Endothelial cell of umbilical vein (primary cell): Measurements from ENCODE around the gene SERGEF. TPM values are rescaled to one million over a fixed set of nuclear protein-coding genes. Genes with fewer than 3 reads are reported as not detected.

Experiments
- BruUV-seq: library from RNA; stranded (reverse); fragments of 400-500 nt; replicated peaks from 2 replicates; lab custom pipeline; 2021; lab: Mats Ljungman, UMichigan
- CTCF ChIA-PET: fragments of 300-600, 350-600 bp; sonication (Branson Sonifier 250); formaldehyde crosslinking; loops from one replicate; lab custom pipeline; 2021; ENCODE audit warnings: antibody characterized with exemption, inconsistent platforms; lab: Charles Lee
- POLR2A ChIA-PET: fragments of 300-600, 350-600 bp; sonication (Branson Sonifier 250); formaldehyde crosslinking; loops from one replicate; lab custom pipeline; 2021; ENCODE audit warnings: antibody characterized with exemption, inconsistent platforms; lab: Charles Lee
- DNase-seq: peaks from one replicate; pipeline ENCODE4 v3.0.0-alpha.2; 2011; ENCODE audit warnings: low read depth, low spot score
- FAIRE-seq: peaks from 2 replicates; lab custom pipeline; 2011; peaks lifted over from hg19 to GRCh38; lab: Jason Lieb, UNC
- H2AFZ ChIP-seq: 2 replicates; pipeline ENCODE4 v1.6.0; 2012; ENCODE audit warnings: low read depth, low read length, control low read depth, inconsistent platforms
- H3K27ac ChIP-seq: 2 replicates; pipeline ENCODE4 v1.5.1; 2011; ENCODE audit warnings: low read depth, mild to moderate bottlenecking, control low read depth, low read length, moderate library complexity; ENCODE audit not compliant: insufficient read depth
- H3K27me3 ChIP-seq, 2 experiments: 2 replicates each; pipeline versions ENCODE4 v1.6.0 to v1.6.1; 2011; ENCODE audit warnings: low read length in 2 of 2, mixed read lengths in 1 of 2; ENCODE audit not compliant: control insufficient read depth in 2 of 2, insufficient read depth in 2 of 2
- H3K36me3 ChIP-seq, 2 experiments: 2 replicates in 1 of 2; 3 replicates in 1 of 2; pipeline ENCODE4 v1.5.1; 2011; ENCODE audit warnings: low read length in 2 of 2, mild to moderate bottlenecking in 1 of 2, moderate library complexity in 1 of 2; ENCODE audit not compliant: control insufficient read depth in 2 of 2, insufficient read depth in 2 of 2; ENCODE audit errors: extremely low read depth in 1 of 2
- H3K4me1 ChIP-seq: 3 replicates; pipeline ENCODE4 v1.5.1; 2011; ENCODE audit warnings: mild to moderate bottlenecking, low read length; ENCODE audit not compliant: control insufficient read depth, insufficient read depth; ENCODE audit errors: extremely low read depth
- H3K4me2 ChIP-seq: 2 replicates; pipeline ENCODE4 v1.6.1; 2011; ENCODE audit warnings: low read length, control low read depth, mixed read lengths; ENCODE audit not compliant: insufficient read depth
- H3K4me3 ChIP-seq, 3 experiments: fragments of 200-600 bp in 1 of 3; sonication (generic), shearing (Covaris generic) in 1 of 3; replicated peaks in 1 of 3; 2 replicates each; pipeline ENCODE4 v1.5.1; 2011 to 2016; ENCODE audit warnings: control low read depth in 3 of 3, low read length in 3 of 3, mild to moderate bottlenecking in 2 of 3, inconsistent platforms in 1 of 3, low read depth in 1 of 3, moderate library complexity in 1 of 3; ENCODE audit not compliant: insufficient read depth in 1 of 3
- H3K79me2 ChIP-seq: 2 replicates; pipeline ENCODE4 v1.6.0; 2012; ENCODE audit warnings: low read length, inconsistent platforms; ENCODE audit not compliant: control insufficient read depth, insufficient read depth
- H3K9ac ChIP-seq: replicated peaks from 2 replicates; pipeline ENCODE3; 2011; ENCODE audit warnings: low read length, control low read depth; ENCODE audit not compliant: insufficient read depth; ENCODE audit errors: extremely low read depth
- H3K9me1 ChIP-seq: replicated peaks from 3 replicates; pipeline ENCODE4 v1.6.0; 2011; ENCODE audit warnings: mild to moderate bottlenecking, low read length; ENCODE audit not compliant: control insufficient read depth, insufficient read depth; ENCODE audit errors: extremely low read depth
- H3K9me3 ChIP-seq: replicated peaks from 2 replicates; pipeline ENCODE4 v1.5.1; 2012; ENCODE audit warnings: low read length, inconsistent platforms; ENCODE audit not compliant: control insufficient read depth, insufficient read depth
- H4K20me1 ChIP-seq: replicated peaks from 2 replicates; pipeline ENCODE3; 2011; ENCODE audit warnings: mild to moderate bottlenecking, low read length; ENCODE audit not compliant: control insufficient read depth, insufficient read depth; ENCODE audit errors: extremely low read depth
- EZH2 ChIP-seq: IDR thresholded peaks from 2 replicates; pipeline ENCODE4 v1.6.1; 2012; ENCODE audit warnings: borderline replicate concordance, low read depth, mild to moderate bottlenecking, moderate library complexity, low read length, inconsistent platforms; ENCODE audit not compliant: severe bottlenecking
- FOS ChIP-seq: IDR thresholded peaks from 2 replicates; pipeline ENCODE4 v1.6.1; 2011; ENCODE audit warnings: mild to moderate bottlenecking, low read length, moderate library complexity, borderline replicate concordance; ENCODE audit not compliant: insufficient read depth
- GATA2 ChIP-seq: IDR thresholded peaks from 2 replicates; pipeline ENCODE4 v1.7.0; 2011; ENCODE audit warnings: low read depth, mild to moderate bottlenecking, moderate library complexity, mixed read lengths, low read length; ENCODE audit not compliant: insufficient read length, insufficient read depth
- JUN ChIP-seq: IDR thresholded peaks from 2 replicates; pipeline ENCODE4 v1.6.1; 2011; ENCODE audit warnings: borderline replicate concordance, low read depth; ENCODE audit not compliant: insufficient read length, insufficient read depth
- MYC ChIP-seq: IDR thresholded peaks from one replicate; pipeline ENCODE4 v1.6.1; 2011; ENCODE audit warnings: mild to moderate bottlenecking, low read depth, low read length
- POLR2A ChIP-seq: IDR thresholded peaks from 2 replicates; pipeline ENCODE4 v1.6.1; 2012; ENCODE audit warnings: low read depth, mild to moderate bottlenecking, control low read depth, low read length
- POLR2AphosphoS5 ChIP-seq: IDR thresholded peaks from 2 replicates; pipeline ENCODE4 v1.6.1; 2012; ENCODE audit warnings: low read depth, mild to moderate bottlenecking, control low read depth, low read length, moderate library complexity; ENCODE audit not compliant: insufficient read depth
- dilution Hi-C: fragments of 300-500 bp; cut with MboI; formaldehyde crosslinking; loops from one replicate; pipeline ENCODE4 v1.15.0; 2019; ENCODE audit warnings: low sequenced_read_pairs; ENCODE audit not compliant: extremely low pct_ligation_motif_present
- intact Hi-C: fragments of 100-400 bp; cut with micrococcal nuclease; formaldehyde crosslinking; loops from one replicate; pipeline ENCODE4 v1.10.0; 2022
- polyA plus RNA-seq, 4 experiments: library from polyadenylated mRNA; depleted of rRNA in 3 of 4; stranded (reverse) in 3 of 4; unstranded in 1 of 4; fragments of >200 nt; gene quantifications; 2 replicates each; pipeline versions ENCODE4 v1.2.1 to v1.2.3, GENCODE V29; 2011 to 2012; ENCODE audit warnings: missing spikeins in 1 of 4
- total RNA-seq: library from RNA; stranded (reverse); gene quantifications from 2 replicates; pipeline ENCODE4 v1.2.3, GENCODE V29; 2021
- TF ChIP-seq, protein P1 (sequence below): IDR thresholded peaks from 2 replicates; pipeline ENCODE4 v1.6.1; 2011; ENCODE audit not compliant: insufficient read depth, insufficient read length
- TF ChIP-seq, protein P2 (sequence below), 2 donors: IDR thresholded peaks; 1 replicate in 1 of 2; 2 replicates in 1 of 2; pipeline ENCODE4 v1.5.1; 2011; ENCODE audit warnings: low read length in 2 of 2, mild to moderate bottlenecking in 2 of 2, moderate library complexity in 2 of 2, control low read depth in 1 of 2, inconsistent platforms in 1 of 2, low read depth in 1 of 2; ENCODE audit not compliant: insufficient read depth in 1 of 2; ENCODE audit errors: extremely low read depth in 1 of 2

SERGEF gene
- total and polyA plus RNA-seq, 2 donors (not counting 3 experiments of a cell fraction or from before 2014, with no cell fraction given): 8.7 to 16.7 TPM

DNA sequence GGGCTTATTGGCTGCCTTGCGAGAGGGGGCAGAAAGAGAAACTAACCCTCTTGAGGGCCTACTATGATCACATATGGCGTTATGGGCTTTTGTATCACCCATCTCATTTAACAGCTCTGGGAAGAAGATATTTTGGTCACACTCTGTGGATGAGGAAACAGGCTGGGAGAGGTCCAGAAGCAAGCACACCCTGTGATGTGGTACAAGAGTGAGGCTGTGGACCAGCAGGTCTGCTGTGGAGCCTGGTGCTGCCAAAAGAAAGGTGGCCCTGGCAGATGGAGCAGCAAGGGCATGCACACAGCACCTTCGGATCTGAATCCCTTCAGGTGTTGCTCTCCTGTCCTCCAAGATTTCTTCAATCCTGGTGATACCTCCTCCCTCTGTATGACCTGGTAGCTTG, 214.1 kb downstream of the SERGEF start:
- POLR2A ChIA-PET: no interaction called here
- FAIRE-seq (no peak), DNase-seq (no peak)
- Histone ChIP-seq H3K4me1 (no peaks in the 10 kb centered on the region), H3K27ac (no peak overlapping the region), H3K9me1 (no peaks in the 10 kb centered on the region), H2AFZ (no peak overlapping the region), H3K9me3 (no peaks in the 10 kb centered on the region), H3K79me2 (no peaks in the 10 kb centered on the region), H3K4me2 (no peak overlapping the region), H4K20me1 (no peaks in the 10 kb centered on the region), H3K36me3 (no peaks in the 10 kb centered on the region), H3K4me3 (no peak overlapping the region), H3K9ac (no peak overlapping the region), H3K27me3 (no peaks in the 10 kb centered on the region)
- TF ChIP-seq GATA2 (no peak), JUN (no peak), POLR2A (no peak), FOS (no peak), POLR2AphosphoS5 (no peak), EZH2 (no peak), MYC (no peak)
- TF ChIP-seq, protein P1, sequence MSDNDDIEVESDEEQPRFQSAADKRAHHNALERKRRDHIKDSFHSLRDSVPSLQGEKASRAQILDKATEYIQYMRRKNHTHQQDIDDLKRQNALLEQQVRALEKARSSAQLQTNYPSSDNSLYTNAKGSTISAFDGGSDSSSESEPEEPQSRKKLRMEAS: no peak
- TF ChIP-seq, protein P2, sequence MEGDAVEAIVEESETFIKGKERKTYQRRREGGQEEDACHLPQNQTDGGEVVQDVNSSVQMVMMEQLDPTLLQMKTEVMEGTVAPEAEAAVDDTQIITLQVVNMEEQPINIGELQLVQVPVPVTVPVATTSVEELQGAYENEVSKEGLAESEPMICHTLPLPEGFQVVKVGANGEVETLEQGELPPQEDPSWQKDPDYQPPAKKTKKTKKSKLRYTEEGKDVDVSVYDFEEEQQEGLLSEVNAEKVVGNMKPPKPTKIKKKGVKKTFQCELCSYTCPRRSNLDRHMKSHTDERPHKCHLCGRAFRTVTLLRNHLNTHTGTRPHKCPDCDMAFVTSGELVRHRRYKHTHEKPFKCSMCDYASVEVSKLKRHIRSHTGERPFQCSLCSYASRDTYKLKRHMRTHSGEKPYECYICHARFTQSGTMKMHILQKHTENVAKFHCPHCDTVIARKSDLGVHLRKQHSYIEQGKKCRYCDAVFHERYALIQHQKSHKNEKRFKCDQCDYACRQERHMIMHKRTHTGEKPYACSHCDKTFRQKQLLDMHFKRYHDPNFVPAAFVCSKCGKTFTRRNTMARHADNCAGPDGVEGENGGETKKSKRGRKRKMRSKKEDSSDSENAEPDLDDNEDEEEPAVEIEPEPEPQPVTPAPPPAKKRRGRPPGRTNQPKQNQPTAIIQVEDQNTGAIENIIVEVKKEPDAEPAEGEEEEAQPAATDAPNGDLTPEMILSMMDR (IDR thresholded peaks at IDR 0.05; ENCODE audit: extremely low read depth in 1 of 2, insufficient read depth in 1 of 2, low read depth in 1 of 2, low read length in 2 of 2): no peak
- no TSS peak for BruUV-seq
- CTCF ChIA-PET: no interaction called here
- intact Hi-C loops: no loop called here
- dilution Hi-C loops: no loop called here
